Mammary epithelial cell (primary cell): ENCODE data around the gene PRDX5.

Source experiments
- CTCF ChIP-seq, 2 donors: IDR thresholded peaks in 1 of 2; conservative IDR thresholded peaks in 1 of 2; 2 replicates each; pipeline ENCODE4 v1.5.1; 2011 to 2012; ENCODE audit warnings: inconsistent platforms in 2 of 2, low read length in 2 of 2, mild to moderate bottlenecking in 2 of 2, control low read depth in 1 of 2, low read depth in 1 of 2; ENCODE audit not compliant: insufficient read depth in 1 of 2; ENCODE audit errors: extremely low read depth in 1 of 2
- EZH2 ChIP-seq: IDR thresholded peaks from 2 replicates; pipeline ENCODE4 v1.6.1; 2012; ENCODE audit warnings: low read length, inconsistent platforms, borderline replicate concordance

GRCh38 chr11:64297699-64298358 lies 20.1 kb upstream of the PRDX5 start:
- no peak for TF ChIP-seq CTCF (conservative IDR thresholded peaks at IDR 0.05 in 1 of 2, IDR thresholded peaks at IDR 0.05 in 1 of 2; ENCODE audit: extremely low read depth in 1 of 2, insufficient read depth in 1 of 2, low read depth in 1 of 2, low read length in 2 of 2)
- TF ChIP-seq EZH2, result no peak
